SK-N-MC (cell line): Measurements from ENCODE around the gene AOPEP.

Source experiments
- DNase-seq: peaks from one replicate; pipeline ENCODE4 v3.0.0-alpha.2; 2011; ENCODE audit warnings: low read depth, low spot score
- H3K27ac ChIP-seq: fragments of 200-600 bp; sonication (generic); 2 replicates; pipeline ENCODE4 v1.5.1; 2016; ENCODE audit warnings: mixed run types
- H3K36me3 ChIP-seq: fragments of 200-600 bp; sonication (generic); 2 replicates; pipeline ENCODE4 v1.6.1; 2017; ENCODE audit warnings: antibody characterized with exemption, low read length, mixed read lengths; ENCODE audit not compliant: insufficient read depth
- H3K4me3 ChIP-seq: fragments of 200-600 bp; sonication (generic); 2 replicates; pipeline ENCODE4 v1.5.1; 2016
- H3K9ac ChIP-seq: fragments of 200-600 bp; sonication (generic); 2 replicates; pipeline ENCODE4 v1.8.0; 2017; ENCODE audit warnings: mixed run types, mixed read lengths; ENCODE audit not compliant: insufficient read length
- H3K9me3 ChIP-seq: fragments of 200-600 bp; sonication (generic); 2 replicates; pipeline ENCODE4 v1.6.1; 2017; ENCODE audit warnings: low read depth, mild to moderate bottlenecking, antibody characterized with exemption, low read length, moderate library complexity, mixed read lengths
- EZH2 ChIP-seq: fragments of 200-600 bp; sonication (generic); IDR thresholded peaks from one replicate; pipeline ENCODE4 v1.6.1; 2017; ENCODE audit warnings: antibody characterized with exemption
- FOXP2 ChIP-seq: optimal IDR thresholded peaks from 2 replicates; pipeline ENCODE3; 2011; ENCODE audit warnings: mild to moderate bottlenecking, moderate library complexity; ENCODE audit not compliant: insufficient read depth; ENCODE audit errors: extremely low read length, control extremely low read depth
- POLR2AphosphoS5 ChIP-seq: IDR thresholded peaks from 2 replicates; pipeline ENCODE4 v1.6.1; 2012; ENCODE audit warnings: mild to moderate bottlenecking, low read depth, low read length, borderline replicate concordance

AOPEP gene

GRCh38 chr9:94780516-94780950, 54.0 kb downstream of the AOPEP start:
- no peak for DNase-seq
- no peak overlapping the region for H3K4me3 ChIP-seq
- TF ChIP-seq FOXP2 (no peak), POLR2AphosphoS5 (no peak), EZH2 (no peak)
- H3K36me3 ChIP-seq, result no peaks in the 10 kb centered on the region
- no peak overlapping the region for H3K9ac ChIP-seq
- no peak overlapping the region for H3K27ac ChIP-seq
- no peaks in the 10 kb centered on the region for H3K9me3 ChIP-seq

- Histone ChIP-seq H3K9ac (no peak overlapping the region), H3K27ac (no peak overlapping the region), H3K9me3 (no peaks in the 10 kb centered on the region), H3K4me3 (no peak overlapping the region), H3K36me3 (no peaks in the 10 kb centered on the region)
- TF ChIP-seq FOXP2, result no peak
- TF ChIP-seq EZH2, result no peak
- TF ChIP-seq POLR2AphosphoS5, result no peak
- DNase-seq, result no peak
These were observed 56.0 kb downstream of the AOPEP start for GRCh38 chr9:94782355-94783101.

- DNase-seq, result peak; percentile 37
- H3K36me3 ChIP-seq, result no peaks in the 10 kb centered on the region
- no peak overlapping the region for H3K27ac ChIP-seq
- H3K9ac ChIP-seq, result no peak overlapping the region
- no peak overlapping the region for H3K4me3 ChIP-seq
- no peaks in the 10 kb centered on the region for H3K9me3 ChIP-seq
- TF ChIP-seq POLR2AphosphoS5, result no peak
- TF ChIP-seq FOXP2, result no peak
- TF ChIP-seq EZH2, result no peak
These were observed 56.7 kb downstream of the AOPEP start for GRCh38 chr9:94783102-94783682.

- no peak for DNase-seq
- H3K9ac ChIP-seq, result no peak overlapping the region
- TF ChIP-seq FOXP2 (no peak), EZH2 (no peak), POLR2AphosphoS5 (no peak)
- H3K4me3 ChIP-seq, result no peak overlapping the region
- H3K27ac ChIP-seq, result no peak overlapping the region
- no peaks in the 10 kb centered on the region for H3K9me3 ChIP-seq
- no peaks in the 10 kb centered on the region for H3K36me3 ChIP-seq
These were observed 57.4 kb downstream of the AOPEP start for GRCh38 chr9:94783928-94784327.

GRCh38 chr9:94785215-94786169, 59.0 kb downstream of the AOPEP start:
- no peaks in the 10 kb centered on the region for H3K9me3 ChIP-seq
- H3K9ac ChIP-seq, result no peak overlapping the region
- H3K36me3 ChIP-seq, result peaks cover under 1% of the 10 kb centered on the region; the same call in 1 of the 2 replicates
- no peak for DNase-seq
- TF ChIP-seq EZH2, result no peak
- TF ChIP-seq POLR2AphosphoS5, result no peak
- TF ChIP-seq FOXP2, result no peak
- no peak overlapping the region for H3K4me3 ChIP-seq
- no peak overlapping the region for H3K27ac ChIP-seq

- H3K27ac ChIP-seq, result no peak overlapping the region
- H3K4me3 ChIP-seq, result no peak overlapping the region
- no peak overlapping the region for H3K9ac ChIP-seq
- H3K36me3 ChIP-seq, result peaks cover 4% of the 10 kb centered on the region; the same call in 1 of the 2 replicates
- no peak for DNase-seq
- no peaks in the 10 kb centered on the region for H3K9me3 ChIP-seq
- no peak for TF ChIP-seq FOXP2
- TF ChIP-seq POLR2AphosphoS5, result no peak
- TF ChIP-seq EZH2, result no peak
These were observed 60.1 kb downstream of the AOPEP start for GRCh38 chr9:94786586-94786985.

- no peaks in the 10 kb centered on the region for H3K9me3 ChIP-seq
- DNase-seq, result no peak
- no peak overlapping the region for H3K4me3 ChIP-seq
- no peak overlapping the region for H3K27ac ChIP-seq
- peaks cover 7% of the 10 kb centered on the region; the same call in 1 of the 2 replicates for H3K36me3 ChIP-seq
- TF ChIP-seq POLR2AphosphoS5 (no peak), FOXP2 (no peak), EZH2 (no peak)
- H3K9ac ChIP-seq, result no peak overlapping the region
These were observed 60.8 kb downstream of the AOPEP start for GRCh38 chr9:94787266-94787665.

- no peak overlapping the region for H3K4me3 ChIP-seq
- H3K9ac ChIP-seq, result no peak overlapping the region
- H3K27ac ChIP-seq, result no peak overlapping the region
- H3K9me3 ChIP-seq, result no peaks in the 10 kb centered on the region
- TF ChIP-seq POLR2AphosphoS5, result no peak
- TF ChIP-seq EZH2, result no peak
- no peak for TF ChIP-seq FOXP2
- no peak for DNase-seq
- H3K36me3 ChIP-seq, result peaks cover 11% of the 10 kb centered on the region; the same call in 1 of the 2 replicates
These were observed 62.1 kb downstream of the AOPEP start for GRCh38 chr9:94788570-94789105.
